ENCODE results near the gene DIS3L.
"Not testable (repeated sequence)": the region's sequence is repeated elsewhere in the genome, so short reads cannot be mapped to it uniquely, and the experiment has no call there.

DIS3L gene

GRCh38 chr15:66293419-66294156, at the start of gene DIS3L:
Gene DIS3L (plus strand): TSS chr15:66293568. CDS start chr15:66293597, 29 bp downstream.
- DNase-seq: no peak

GRCh38 chr15:66245832-66246231, 47.5 kb upstream of the DIS3L start:
- not testable (repeated sequence) for DNase-seq

GRCh38 chr15:66246937-66247336, 46.4 kb upstream of the DIS3L start:
- no peak for DNase-seq

GRCh38 chr15:66249605-66250174, 43.7 kb upstream of the DIS3L start:
- DNase-seq: peak; percentile 21

- no peak for DNase-seq
Observed at GRCh38 chr15:66251065-66251789, 42.1 kb upstream of the DIS3L start.

- no peak for DNase-seq
Observed at GRCh38 chr15:66251790-66252684, 41.3 kb upstream of the DIS3L start.

GRCh38 chr15:66252685-66253417, 40.5 kb upstream of the DIS3L start:
- DNase-seq: no peak

GRCh38 chr15:66253418-66254088, 39.8 kb upstream of the DIS3L start, which contains the start of gene MEGF11:
Gene MEGF11 (minus strand): TSS chr15:66253750. CDS start chr15:66128403, 125,347 bp downstream.
- no peak for DNase-seq

GRCh38 chr15:66254089-66254950, 39.0 kb upstream of the DIS3L start:
- no peak for DNase-seq

GRCh38 chr15:66254951-66255676, 38.3 kb upstream of the DIS3L start:
- no peak for DNase-seq

- no peak for DNase-seq
Observed at GRCh38 chr15:66256692-66257091, 36.7 kb upstream of the DIS3L start.

GRCh38 chr15:66261056-66261455, 32.3 kb upstream of the DIS3L start:
- no peak for DNase-seq

GRCh38 chr15:66262837-66263236, 30.5 kb upstream of the DIS3L start:
- DNase-seq: not testable (repeated sequence)

- DNase-seq: no peak
Observed at GRCh38 chr15:66264859-66265513, 28.4 kb upstream of the DIS3L start.

- no peak for DNase-seq
Observed at GRCh38 chr15:66269326-66270090, 23.9 kb upstream of the DIS3L start.

GRCh38 chr15:66270932-66271331, 22.4 kb upstream of the DIS3L start:
- no peak for DNase-seq

GRCh38 chr15:66275352-66275751, 18.0 kb upstream of the DIS3L start:
- DNase-seq: no peak

- DNase-seq: no peak
Observed at GRCh38 chr15:66276546-66276945, 16.8 kb upstream of the DIS3L start.

Measured in DMS79 (cell line).